ENCODE data around the gene GDPD5. TPM values are rescaled to one million over a fixed set of nuclear protein-coding genes. Genes with fewer than 3 reads are reported as not detected.

The GDPD5 gene
- total RNA-seq, 4 donors from 2014 or later = 5.1 to 9.3 (median 8.4) TPM

DNA sequence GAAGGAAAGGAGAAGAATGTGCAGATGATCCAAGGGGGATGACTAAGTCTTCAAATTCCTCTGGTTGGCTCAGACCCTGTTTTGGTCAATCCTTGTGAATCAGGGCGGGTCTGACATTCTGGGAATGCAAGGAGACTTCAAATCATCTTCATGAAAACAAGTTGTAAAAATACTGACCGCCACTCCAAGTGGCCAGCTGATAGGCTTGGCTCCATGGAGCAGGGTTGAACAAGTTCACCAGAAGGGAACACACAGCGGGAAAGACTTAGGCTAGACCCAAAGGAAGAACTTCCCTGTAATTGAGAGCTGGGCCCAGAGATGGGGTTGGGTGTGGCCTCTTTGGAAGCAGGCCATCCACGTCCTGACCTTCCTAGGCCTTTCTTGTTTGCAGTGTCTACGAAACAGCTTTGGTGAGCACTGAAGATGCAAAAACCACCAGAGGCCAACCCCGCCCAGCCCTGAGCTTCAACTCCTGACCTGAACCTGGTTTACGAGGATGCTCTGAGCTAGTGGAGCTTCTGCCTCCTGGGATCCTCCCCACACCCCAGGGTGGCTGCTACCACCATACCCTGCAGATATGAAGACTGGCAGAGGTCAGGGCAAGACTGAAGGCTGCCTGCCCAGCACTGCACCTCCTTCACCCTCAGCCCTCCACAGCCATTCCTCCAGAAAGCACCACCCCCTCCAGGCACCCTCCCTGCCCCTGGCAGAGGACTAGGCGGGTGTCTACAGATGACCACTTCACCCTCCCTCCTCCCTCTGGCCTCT is 26.1 kb downstream of the GDPD5 start:
- Histone ChIP-seq H3K27me3 (no peaks in the 10 kb centered on the region), H3K4me3 (no peak overlapping the region), H3K27ac (replicated peaks in 1 of 4) (peak overlapping the region; percentile 49 to 74 (median 56)), H3K4me1 (peaks cover 0 to 35% (median 27%) of the 10 kb centered on the region in 4 donors), H3K36me3 (no peaks in the 10 kb centered on the region), H3K9me3 (no peaks in the 10 kb centered on the region)
- DNase-seq (ENCODE audit: extremely low spot score) = no peak
- TF ChIP-seq CTCF (IDR thresholded peaks at IDR 0.05) (no peak), POLR2A (IDR thresholded peaks at IDR 0.05; ENCODE audit: low read depth) (no peak), POLR2AphosphoS5 (IDR thresholded peaks at IDR 0.05) (peak; percentile 38 to 56), EP300 (IDR thresholded peaks at IDR 0.05) (no peak)
- 79% methylated on average over 8 of the region's 8 CpGs for WGBS
- intact Hi-C loops (cut with DNase I) = no loop called here

DNA sequence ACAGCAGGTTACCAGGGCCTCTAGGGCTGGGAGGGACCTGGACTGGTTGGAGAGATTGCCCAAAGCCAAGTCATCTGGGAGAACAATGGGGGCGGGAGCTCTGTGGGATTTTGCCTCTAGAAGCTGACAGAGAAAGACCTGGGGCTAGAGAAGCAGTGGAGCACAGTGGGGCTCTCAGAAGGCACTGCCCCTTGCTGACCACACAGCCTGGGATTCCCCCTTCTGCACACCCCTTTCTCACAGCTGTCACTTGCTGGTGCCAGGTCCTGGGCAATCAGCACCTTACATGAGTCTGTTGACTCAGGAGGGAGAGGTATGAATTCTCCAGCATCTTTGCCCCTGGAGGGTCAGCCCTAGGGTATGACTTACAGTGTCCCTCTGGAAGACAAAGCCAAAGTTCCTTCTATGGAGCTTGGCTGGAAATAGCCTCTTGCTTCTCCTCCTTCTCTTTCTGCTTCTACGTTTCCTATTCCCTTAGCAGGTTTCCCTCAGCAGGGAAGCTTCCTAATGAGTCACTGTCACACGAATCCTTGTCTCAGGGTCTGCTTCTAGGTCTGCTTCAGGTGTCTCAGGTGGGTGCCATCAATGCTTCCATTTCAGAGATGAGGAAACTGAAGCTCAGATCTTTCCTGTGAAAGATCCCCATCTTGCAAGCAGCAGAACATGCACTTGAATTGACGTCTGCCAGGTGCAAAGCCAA is 27.0 kb downstream of the GDPD5 start:
- TF ChIP-seq EP300 (IDR thresholded peaks at IDR 0.05) (no peak), CTCF (IDR thresholded peaks at IDR 0.05) (no peak), POLR2A (IDR thresholded peaks at IDR 0.05; ENCODE audit: low read depth) (no peak), POLR2AphosphoS5 (IDR thresholded peaks at IDR 0.05) (no peak)
- Histone ChIP-seq H3K27ac (replicated peaks in 1 of 4) (peak overlapping the region; percentile 29 to 59 (median 51)), H3K36me3 (no peaks in the 10 kb centered on the region), H3K4me1 (peaks cover 0 to 35% (median 27%) of the 10 kb centered on the region in 4 donors), H3K9me3 (no peaks in the 10 kb centered on the region), H3K4me3 (no peak overlapping the region), H3K27me3 (no peaks in the 10 kb centered on the region)
- DNase-seq (ENCODE audit: extremely low spot score) = no peak
- intact Hi-C loops (cut with DNase I) = no loop called here
- WGBS = 83% methylated on average over 4 of the region's 4 CpGs

DNA sequence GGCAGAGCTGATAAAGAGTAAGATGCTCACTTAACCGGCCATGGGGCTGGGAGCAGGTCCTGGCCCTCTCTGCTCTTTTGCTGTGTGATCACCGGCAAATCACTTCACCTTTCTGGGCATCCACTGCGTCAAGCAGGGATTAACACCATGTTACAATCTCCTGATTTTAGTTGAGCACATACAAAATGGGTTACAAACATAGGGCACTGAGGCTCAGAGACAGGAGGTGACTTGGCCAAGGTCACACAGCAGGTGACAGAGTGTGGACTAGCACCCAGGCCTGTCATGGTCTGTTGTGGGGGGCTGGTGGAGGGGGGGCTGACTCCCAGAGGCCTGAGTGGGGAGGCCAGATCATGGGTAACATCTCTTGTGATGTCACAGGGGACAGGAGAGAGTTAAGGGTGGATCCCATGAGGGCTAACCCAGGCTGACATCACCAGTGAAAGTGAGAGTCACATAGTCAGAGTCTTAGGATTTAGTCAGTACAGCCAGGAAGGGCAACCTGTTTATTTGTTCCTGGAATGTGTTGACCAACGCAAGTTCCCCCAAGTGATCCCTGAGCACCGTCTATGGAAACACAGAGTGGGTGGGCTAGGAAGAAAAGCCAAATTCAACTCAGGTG is 27.8 kb downstream of the GDPD5 start:
- DNase-seq (ENCODE audit: extremely low spot score) = no peak
- H3K4me1 ChIP-seq = peaks cover 0 to 35% (median 27%) of the 10 kb centered on the region in 4 donors
- peak overlapping the region in 3 of 4 donors; percentile 29 to 59 (median 56) for H3K27ac ChIP-seq (replicated peaks in 1 of 4)
- WGBS = 100% methylated on average over 4 of the region's 5 CpGs
- intact Hi-C loops (cut with DNase I) = no loop called here
- H3K9me3 ChIP-seq = no peaks in the 10 kb centered on the region
- H3K27me3 ChIP-seq = no peaks in the 10 kb centered on the region
- no peak for TF ChIP-seq POLR2AphosphoS5 (IDR thresholded peaks at IDR 0.05)
- no peak for TF ChIP-seq EP300 (IDR thresholded peaks at IDR 0.05)
- no peak for TF ChIP-seq CTCF (IDR thresholded peaks at IDR 0.05)
- TF ChIP-seq POLR2A (IDR thresholded peaks at IDR 0.05; ENCODE audit: low read depth) = no peak
- no peaks in the 10 kb centered on the region for H3K36me3 ChIP-seq
- H3K4me3 ChIP-seq = no peak overlapping the region

- WGBS = 81% methylated on average over 6 of the region's 6 CpGs
- no peaks in the 10 kb centered on the region for H3K36me3 ChIP-seq
- no peak overlapping the region for H3K4me3 ChIP-seq
- no peaks in the 10 kb centered on the region for H3K9me3 ChIP-seq
- no peaks in the 10 kb centered on the region for H3K27me3 ChIP-seq
- DNase-seq (ENCODE audit: extremely low spot score) = no peak
- H3K27ac ChIP-seq (replicated peaks in 1 of 4) = no peak overlapping the region
- TF ChIP-seq POLR2AphosphoS5 (IDR thresholded peaks at IDR 0.05) (no peak), CTCF (IDR thresholded peaks at IDR 0.05) (no peak), EP300 (IDR thresholded peaks at IDR 0.05) (no peak), POLR2A (IDR thresholded peaks at IDR 0.05; ENCODE audit: low read depth) (no peak)
- H3K4me1 ChIP-seq = peaks cover 0 to 35% (median 27%) of the 10 kb centered on the region in 4 donors
- intact Hi-C loops (cut with DNase I) = no loop called here
Measured at GRCh38 chr11:75496305-75496752, 29.4 kb downstream of the GDPD5 start.
